Measurements from ENCODE around the gene CDH2.

CDH2 gene

DNA sequence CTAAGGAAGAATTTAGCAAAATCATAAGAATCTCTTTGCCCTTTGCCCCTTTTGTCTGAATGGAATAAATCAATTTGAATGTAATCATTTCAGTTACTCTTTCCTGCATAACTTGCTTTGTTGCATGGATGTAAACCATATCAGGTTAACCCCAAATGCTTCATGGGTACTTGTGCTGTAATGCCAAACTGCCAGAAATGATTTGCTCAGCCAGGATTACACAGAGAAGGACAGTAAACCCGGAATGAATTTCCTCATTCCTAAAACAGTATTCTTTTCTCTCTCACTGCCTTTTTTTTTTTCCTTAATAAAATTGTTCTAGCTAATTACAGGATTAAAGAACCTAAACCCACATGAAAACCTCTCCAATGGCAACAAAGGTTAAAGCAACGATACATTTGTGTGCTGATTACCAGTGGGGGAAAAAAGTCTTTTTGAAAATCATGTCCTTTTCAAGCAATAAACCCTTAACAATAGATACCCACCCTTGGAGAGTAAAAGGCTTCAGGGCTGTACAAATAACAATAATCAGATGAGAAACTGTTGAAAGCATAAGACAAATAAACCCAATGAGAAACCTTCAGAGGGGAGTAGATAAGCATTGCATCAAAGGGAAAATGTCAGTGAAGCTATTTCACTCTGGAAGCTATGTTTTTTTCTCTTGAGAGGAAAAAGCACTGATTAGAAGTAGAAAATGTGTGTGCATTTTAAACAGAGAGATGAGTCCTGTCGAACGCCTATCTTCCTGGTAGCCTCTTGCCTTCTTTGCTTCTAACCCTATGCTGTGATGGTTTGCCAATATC lies 275.3 kb downstream of the CDH2 start:
- DNase-seq, result no peak

Data from fibroblast of skin of back (primary cell).